CD4-positive, alpha-beta memory T cell (primary cell): Measurements from ENCODE around the gene ALG2. TPM values are rescaled to one million over a fixed set of nuclear protein-coding genes. Genes with fewer than 3 reads are reported as not detected.
"Not testable (repeated sequence)": the region's sequence is repeated elsewhere in the genome, so short reads cannot be mapped to it uniquely, and the experiment has no call there.

ENCODE experiments used
- CTCF ChIA-PET: fragments of 350-600 bp; sonication (Branson Sonifier 250); formaldehyde crosslinking; loops from one replicate; lab custom pipeline; 2021; ENCODE audit warnings: inconsistent platforms; ENCODE audit not compliant: partially characterized antibody; lab: Charles Lee
- POLR2A ChIA-PET: fragments of 350-600 bp; sonication (Branson Sonifier 250); formaldehyde crosslinking; loops from one replicate; lab custom pipeline; 2021; ENCODE audit not compliant: partially characterized antibody; lab: Charles Lee
- DNase-seq, 5 donors: peaks; one replicate each; pipeline versions ENCODE4 v3.0.0 to v3.0.0-alpha.2; 2020 to 2022; ENCODE audit warnings: mixed read lengths in 1 of 5
- H3K27ac ChIP-seq: one replicate; pipeline ENCODE4 v1.7.0; 2013; ENCODE audit warnings: low read depth, low read length
- H3K27me3 ChIP-seq: 2 replicates; pipeline ENCODE4 v1.7.0; 2013; ENCODE audit warnings: mild to moderate bottlenecking, low read length, moderate library complexity; ENCODE audit not compliant: insufficient read depth
- H3K36me3 ChIP-seq: 2 replicates; pipeline ENCODE4 v1.7.0; 2013; ENCODE audit warnings: mild to moderate bottlenecking, low read length, moderate library complexity; ENCODE audit not compliant: insufficient read depth
- H3K4me1 ChIP-seq: 2 replicates; pipeline ENCODE4 v1.7.0; 2013; ENCODE audit warnings: mild to moderate bottlenecking, low read length, moderate library complexity; ENCODE audit not compliant: insufficient read depth
- H3K4me3 ChIP-seq, 2 donors: one replicate each; pipeline ENCODE4 v1.7.0; 2013; ENCODE audit warnings: low read length in 2 of 2, mild to moderate bottlenecking in 1 of 2
- H3K9me3 ChIP-seq, 2 donors: one replicate each; pipeline ENCODE4 v1.7.0; 2013; ENCODE audit warnings: low read length in 2 of 2, control low read depth in 1 of 2; ENCODE audit not compliant: control insufficient read depth in 1 of 2
- H3K27ac Mint-ChIP-seq, 7 donors: one replicate each; pipeline ENCODE4 v1.8.0; 2020 to 2021; ENCODE audit warnings: mixed read lengths in 7 of 7, mild to moderate bottlenecking in 6 of 7, inconsistent platforms in 3 of 7, moderate library complexity in 3 of 7
- H3K27me3 Mint-ChIP-seq, 2 donors: one replicate each; pipeline ENCODE4 v1.8.0; 2020 to 2021; ENCODE audit warnings: mixed read lengths in 2 of 2
- H3K36me3 Mint-ChIP-seq, 2 donors: one replicate each; pipeline ENCODE4 v1.8.0; 2020 to 2021; ENCODE audit warnings: mixed read lengths in 2 of 2, inconsistent platforms in 1 of 2, mild to moderate bottlenecking in 1 of 2
- H3K4me1 Mint-ChIP-seq, 4 donors: one replicate each; pipeline ENCODE4 v1.8.0; 2020 to 2021; ENCODE audit warnings: mixed read lengths in 4 of 4, mild to moderate bottlenecking in 1 of 4
- H3K4me3 Mint-ChIP-seq, 8 donors: one replicate each; pipeline ENCODE4 v1.8.0; 2020 to 2021; ENCODE audit warnings: mixed read lengths in 8 of 8, mild to moderate bottlenecking in 7 of 8, moderate library complexity in 6 of 8, inconsistent platforms in 3 of 8
- H3K9me3 Mint-ChIP-seq, 8 donors: one replicate each; pipeline ENCODE4 v1.8.0; 2020 to 2021; ENCODE audit warnings: mixed read lengths in 8 of 8, mild to moderate bottlenecking in 5 of 8, inconsistent platforms in 3 of 8, moderate library complexity in 1 of 8
- intact Hi-C: fragments of 100-400 bp; cut with micrococcal nuclease; formaldehyde crosslinking; loops from one replicate; pipeline ENCODE4 v1.15.1; 2023
- polyA plus RNA-seq, 2 donors: library from polyadenylated mRNA; unstranded; fragments of 300-500 nt; fragmentation: Illumina TruSeq; gene quantifications; one replicate each; pipeline ENCODE4 v1.2.3, GENCODE V29; 2021
- total RNA-seq, 2 experiments: library from RNA; stranded (reverse); gene quantifications; one replicate each; pipeline ENCODE4 v1.2.3, GENCODE V29; 2021

ALG2 gene
- total and polyA plus RNA-seq, 4 experiments from 2014 or later, result 35.3 to 39.8 (median 37.9) TPM

GRCh38 chr9:99251157-99251556, 29.4 kb upstream of the ALG2 start:
- H3K27ac Mint-ChIP-seq, result no peak overlapping the region
- H3K9me3 Mint-ChIP-seq, result peaks cover 0 to 2% (median 0%) of the 10 kb centered on the region in 8 donors
- peaks cover 6 to 19% (median 12%) of the 10 kb centered on the region in 4 donors for H3K4me1 Mint-ChIP-seq
- no peaks in the 10 kb centered on the region for H3K27me3 ChIP-seq
- no peak overlapping the region for H3K4me3 ChIP-seq
- H3K27ac ChIP-seq, result no peak overlapping the region
- intact Hi-C loops, result no loop called here
- no peaks in the 10 kb centered on the region for H3K27me3 Mint-ChIP-seq
- no peak for DNase-seq
- CTCF ChIA-PET, result no interaction called here
- H3K4me3 Mint-ChIP-seq, result no peak overlapping the region
- peaks cover 3% of the 10 kb centered on the region in 2 donors for H3K36me3 Mint-ChIP-seq
- H3K4me1 ChIP-seq, result peaks cover 12% of the 10 kb centered on the region
- no peaks in the 10 kb centered on the region for H3K36me3 ChIP-seq
- POLR2A ChIA-PET, result no interaction called here
- no peaks in the 10 kb centered on the region for H3K9me3 ChIP-seq

- no peaks in the 10 kb centered on the region for H3K36me3 ChIP-seq
- no peak overlapping the region for H3K27ac Mint-ChIP-seq
- no peaks in the 10 kb centered on the region for H3K27me3 ChIP-seq
- ChIA-PET CTCF (no interaction called here), POLR2A (interaction anchor here (0.7 kb wide), 1 partner anchor 9 kb away, joined by 3 read pairs; no protein-coding TSS in a partner anchor)
- peaks cover 6 to 16% (median 10%) of the 10 kb centered on the region in 4 donors for H3K4me1 Mint-ChIP-seq
- intact Hi-C loops, result no loop called here
- H3K27me3 Mint-ChIP-seq, result no peaks in the 10 kb centered on the region
- H3K9me3 ChIP-seq, result no peaks in the 10 kb centered on the region
- H3K27ac ChIP-seq, result no peak overlapping the region
- no peak overlapping the region for H3K4me3 ChIP-seq
- no peak overlapping the region for H3K4me3 Mint-ChIP-seq
- peaks cover 3% of the 10 kb centered on the region in 2 donors for H3K36me3 Mint-ChIP-seq
- H3K9me3 Mint-ChIP-seq, result peaks cover 0 to 2% (median 0%) of the 10 kb centered on the region in 8 donors
- DNase-seq, result no peak
- H3K4me1 ChIP-seq, result peaks cover 12% of the 10 kb centered on the region
Observed at GRCh38 chr9:99249619-99250018, 27.9 kb upstream of the ALG2 start.

- DNase-seq, result no peak
- Histone ChIP-seq H3K4me3 (no peak overlapping the region), H3K27me3 (no peaks in the 10 kb centered on the region), H3K36me3 (no peaks in the 10 kb centered on the region), H3K4me1 (no peaks in the 10 kb centered on the region), H3K9me3 (no peaks in the 10 kb centered on the region), H3K27ac (no peak overlapping the region)
- Mint-ChIP-seq H3K9me3 (peaks cover 0 to 4% (median 0%) of the 10 kb centered on the region in 8 donors), H3K4me3 (no peak overlapping the region), H3K27me3 (no peaks in the 10 kb centered on the region), H3K4me1 (no peaks in the 10 kb centered on the region), H3K27ac (peak overlapping the region in 2 of 7 donors; percentile 6 to 42), H3K36me3 (peaks cover 30 to 39% of the 10 kb centered on the region in 2 donors)
- ChIA-PET POLR2A (no interaction called here), CTCF (no interaction called here)
- intact Hi-C loops, result no loop called here
Observed at GRCh38 chr9:99244344-99245260, 22.9 kb upstream of the ALG2 start.

- POLR2A ChIA-PET, result no interaction called here
- Histone ChIP-seq H3K27ac (no peak overlapping the region), H3K4me1 (no peaks in the 10 kb centered on the region), H3K9me3 (no peaks in the 10 kb centered on the region), H3K27me3 (no peaks in the 10 kb centered on the region), H3K4me3 (no peak overlapping the region), H3K36me3 (no peaks in the 10 kb centered on the region)
- peaks cover 0 to 2% (median 0%) of the 10 kb centered on the region in 8 donors for H3K9me3 Mint-ChIP-seq
- H3K4me3 Mint-ChIP-seq, result no peak overlapping the region
- no peak overlapping the region for H3K27ac Mint-ChIP-seq
- DNase-seq, result no peak
- intact Hi-C loops, result no loop called here
- no peaks in the 10 kb centered on the region for H3K4me1 Mint-ChIP-seq
- peaks cover 49 to 50% of the 10 kb centered on the region in 2 donors for H3K36me3 Mint-ChIP-seq
- H3K27me3 Mint-ChIP-seq, result no peaks in the 10 kb centered on the region
- CTCF ChIA-PET, result interaction anchor here (2.2 kb wide), 1 partner anchor 9 kb away, joined by 10 read pairs; no protein-coding TSS in a partner anchor
Observed at GRCh38 chr9:99241106-99241505, 19.4 kb upstream of the ALG2 start.

GRCh38 chr9:99239341-99240060, 17.8 kb upstream of the ALG2 start:
- peak overlapping the region in 2 of 7 donors; percentile 29 to 59 for H3K27ac Mint-ChIP-seq
- peaks cover 0 to 2% (median 0%) of the 10 kb centered on the region in 8 donors for H3K9me3 Mint-ChIP-seq
- H3K4me1 ChIP-seq, result no peaks in the 10 kb centered on the region
- H3K27me3 Mint-ChIP-seq, result no peaks in the 10 kb centered on the region
- DNase-seq, result no peak
- peaks cover 52 to 55% of the 10 kb centered on the region in 2 donors for H3K36me3 Mint-ChIP-seq
- H3K27ac ChIP-seq, result no peak overlapping the region
- ChIA-PET CTCF (interaction anchor here (2.2 kb wide), 1 partner anchor 7 kb away, joined by 10 read pairs; no protein-coding TSS in a partner anchor), POLR2A (no interaction called here)
- H3K36me3 ChIP-seq, result no peaks in the 10 kb centered on the region
- H3K4me3 Mint-ChIP-seq, result no peak overlapping the region
- intact Hi-C loops, result no loop called here
- no peaks in the 10 kb centered on the region for H3K9me3 ChIP-seq
- H3K27me3 ChIP-seq, result no peaks in the 10 kb centered on the region
- H3K4me3 ChIP-seq, result no peak overlapping the region
- peaks cover 0 to 6% (median 1%) of the 10 kb centered on the region in 4 donors for H3K4me1 Mint-ChIP-seq

GRCh38 chr9:99238331-99238730, 16.6 kb upstream of the ALG2 start:
- peaks cover 49 to 55% of the 10 kb centered on the region in 2 donors for H3K36me3 Mint-ChIP-seq
- no peaks in the 10 kb centered on the region for H3K9me3 ChIP-seq
- H3K4me3 Mint-ChIP-seq, result no peak overlapping the region
- POLR2A ChIA-PET, result no interaction called here
- H3K27ac Mint-ChIP-seq, result peak overlapping the region in 1 of 7 donors; percentile 77
- H3K4me3 ChIP-seq, result no peak overlapping the region
- intact Hi-C loops, result no loop called here
- no peaks in the 10 kb centered on the region for H3K27me3 ChIP-seq
- H3K27ac ChIP-seq, result no peak overlapping the region
- no peaks in the 10 kb centered on the region for H3K36me3 ChIP-seq
- H3K4me1 Mint-ChIP-seq, result peaks cover 0 to 6% (median 1%) of the 10 kb centered on the region in 4 donors
- no peaks in the 10 kb centered on the region for H3K27me3 Mint-ChIP-seq
- H3K9me3 Mint-ChIP-seq, result peaks cover 0 to 2% (median 0%) of the 10 kb centered on the region in 8 donors
- no peaks in the 10 kb centered on the region for H3K4me1 ChIP-seq
- CTCF ChIA-PET, result no interaction called here
- DNase-seq, result no peak

GRCh38 chr9:99237849-99238248, 16.1 kb upstream of the ALG2 start:
- Mint-ChIP-seq H3K36me3 (peaks cover 49 to 55% of the 10 kb centered on the region in 2 donors), H3K27ac (peak overlapping the region in 2 of 7 donors; percentile 27 to 77)
- CTCF ChIA-PET, POLR2A ChIA-PET, H3K4me1 Mint-ChIP-seq, H3K36me3 ChIP-seq, H3K9me3 Mint-ChIP-seq, H3K27ac ChIP-seq, H3K4me3 Mint-ChIP-seq, H3K27me3 Mint-ChIP-seq, intact Hi-C loops, H3K9me3 ChIP-seq, H3K4me3 ChIP-seq, DNase-seq, H3K27me3 ChIP-seq, H3K4me1 ChIP-seq: not testable (repeated sequence)
